ENCODE measurements around the gene CBLIF.

The CBLIF gene

GRCh38 chr11:59779487-59779886, 65.8 kb downstream of the CBLIF start:
- no peak for TF ChIP-seq CTCF (IDR thresholded peaks at IDR 0.05; ENCODE audit: low read depth, low read length, missing control alignments)
- DNase-seq (ENCODE audit: low read depth) = no peak
- in situ Hi-C loops (cut with HindIII; ENCODE audit: low sequenced_read_pairs) = no loop called here
- H3K4me3 ChIP-seq (ENCODE audit: low read depth, low read length) = no peak overlapping the region

Data from astrocyte of the cerebellum (primary cell).